ENCODE measurements around the gene C12orf57.
A peak's percentile ranks its signal among the peaks of the same experiment; 100 is the strongest.

DNA sequence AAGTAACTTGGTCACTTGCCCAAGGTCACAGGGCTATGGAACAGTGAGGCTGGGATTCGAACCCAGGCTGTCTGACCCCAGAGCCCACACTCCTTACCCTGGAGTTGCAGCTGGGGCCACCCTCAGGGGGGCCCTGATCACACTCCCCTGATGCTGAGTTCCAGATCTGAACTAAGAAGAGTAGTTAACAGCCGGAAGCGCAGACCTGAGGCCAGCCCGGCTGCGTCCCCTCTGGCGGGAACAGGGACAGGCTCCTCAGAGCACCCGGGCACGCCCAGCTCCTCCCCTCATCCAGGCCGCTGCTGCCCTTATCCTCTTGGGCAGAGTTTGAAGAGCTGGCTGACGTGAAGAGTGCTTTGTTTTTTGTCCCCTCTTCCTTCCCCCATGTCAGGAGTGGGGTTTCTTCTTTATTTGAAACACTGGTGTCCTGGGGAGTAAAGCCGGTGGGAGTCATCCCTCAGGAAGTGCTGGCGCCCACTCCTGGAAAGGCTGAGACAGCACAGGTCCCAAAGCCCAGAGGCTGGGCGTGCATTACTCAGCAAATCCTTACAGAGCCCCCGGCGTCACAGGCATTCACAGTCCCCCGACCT is 18.0 kb downstream of the C12orf57 start:
- TF ChIP-seq, protein P1, sequence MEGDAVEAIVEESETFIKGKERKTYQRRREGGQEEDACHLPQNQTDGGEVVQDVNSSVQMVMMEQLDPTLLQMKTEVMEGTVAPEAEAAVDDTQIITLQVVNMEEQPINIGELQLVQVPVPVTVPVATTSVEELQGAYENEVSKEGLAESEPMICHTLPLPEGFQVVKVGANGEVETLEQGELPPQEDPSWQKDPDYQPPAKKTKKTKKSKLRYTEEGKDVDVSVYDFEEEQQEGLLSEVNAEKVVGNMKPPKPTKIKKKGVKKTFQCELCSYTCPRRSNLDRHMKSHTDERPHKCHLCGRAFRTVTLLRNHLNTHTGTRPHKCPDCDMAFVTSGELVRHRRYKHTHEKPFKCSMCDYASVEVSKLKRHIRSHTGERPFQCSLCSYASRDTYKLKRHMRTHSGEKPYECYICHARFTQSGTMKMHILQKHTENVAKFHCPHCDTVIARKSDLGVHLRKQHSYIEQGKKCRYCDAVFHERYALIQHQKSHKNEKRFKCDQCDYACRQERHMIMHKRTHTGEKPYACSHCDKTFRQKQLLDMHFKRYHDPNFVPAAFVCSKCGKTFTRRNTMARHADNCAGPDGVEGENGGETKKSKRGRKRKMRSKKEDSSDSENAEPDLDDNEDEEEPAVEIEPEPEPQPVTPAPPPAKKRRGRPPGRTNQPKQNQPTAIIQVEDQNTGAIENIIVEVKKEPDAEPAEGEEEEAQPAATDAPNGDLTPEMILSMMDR (IDR thresholded peaks at IDR 0.05) = peak in 2 of 4 experiments; percentile 36 to 39
- TF ChIP-seq POLR2A (IDR thresholded peaks at IDR 0.05) = no peak

Data from prostate gland (tissue), 2 donors.